K562 (cell line): Measurements from ENCODE around the gene ARAP1. TPM values are rescaled to one million over a fixed set of nuclear protein-coding genes. Genes with fewer than 3 reads are reported as not detected.

Source experiments
- ATAC-seq: fragments of 200-7000 bp; cut with Tn5 transposase; 3 replicates; pipeline ENCODE4 v1.9.1; 2020; ENCODE audit warnings: moderate library complexity
- BruUV-seq: library from RNA; stranded (reverse); fragments of 400-500 nt; replicated peaks from 2 replicates; lab custom pipeline; 2021; lab: Mats Ljungman, UMichigan
- CTCF ChIA-PET: fragments of 300-600 bp; formaldehyde crosslinking; extraction: SDS; loops from one replicate; lab custom pipeline; 2021; ENCODE audit warnings: low intra/inter-chr PET ratio; lab: Yijun Ruan, JAX
- POLR2A ChIA-PET: fragments of 300-600, 350-650 bp; sonication (Branson Sonifier 250); formaldehyde crosslinking; extraction: SDS; loops from one replicate; lab custom pipeline; 2021; ENCODE audit warnings: antibody characterized with exemption, inconsistent platforms; lab: Yijun Ruan, JAX
- DNase-seq, 4 experiments: peaks; one replicate each; pipeline versions ENCODE4 v3.0.0 to v3.0.0-alpha.2; 2011 to 2018; ENCODE audit warnings: low spot score in 3 of 4, mixed read lengths in 3 of 4; ENCODE audit errors: extremely low read depth in 1 of 4
- FAIRE-seq: peaks from 2 replicates; lab custom pipeline; 2011; peaks lifted over from hg19 to GRCh38; lab: Jason Lieb, UNC
- H2AFZ ChIP-seq: 2 replicates; pipeline ENCODE4 v1.6.0; 2011; ENCODE audit warnings: low read depth, low read length, control low read depth, inconsistent platforms
- H3K27ac ChIP-seq: fragments of 200-600 bp; 3 replicates; pipeline ENCODE4 v1.8.0; 2011; ENCODE audit warnings: low read depth, mild to moderate bottlenecking, control low read depth, inconsistent platforms, low read length, moderate library complexity, mixed read lengths; ENCODE audit errors: extremely low read depth
- H3K27me3 ChIP-seq, 2 experiments: fragments of 300-600 bp in 1 of 2; 2 replicates in 1 of 2; 3 replicates in 1 of 2; pipeline versions ENCODE4 v1.6.0 to v1.8.0; 2011; ENCODE audit warnings: inconsistent platforms in 2 of 2, low read length in 2 of 2, mild to moderate bottlenecking in 1 of 2, mixed read lengths in 1 of 2, moderate library complexity in 1 of 2; ENCODE audit not compliant: control insufficient read depth in 2 of 2, insufficient read depth in 2 of 2
- H3K36me3 ChIP-seq: fragments of 300-600 bp; 3 replicates; pipeline ENCODE4 v1.8.0; 2011; ENCODE audit warnings: mild to moderate bottlenecking, low read length, inconsistent platforms; ENCODE audit not compliant: control insufficient read depth, insufficient read depth
- H3K4me1 ChIP-seq, 2 experiments: fragments of 200-600 bp in 1 of 2; replicated peaks in 1 of 2; 2 replicates in 1 of 2; 3 replicates in 1 of 2; pipeline versions ENCODE4 v1.5.1 to v1.8.0; 2011; ENCODE audit warnings: inconsistent platforms in 2 of 2, low read length in 2 of 2, mild to moderate bottlenecking in 1 of 2, mixed read lengths in 1 of 2, moderate library complexity in 1 of 2; ENCODE audit not compliant: control insufficient read depth in 2 of 2, insufficient read depth in 2 of 2
- H3K4me2 ChIP-seq: 2 replicates; pipeline ENCODE4 v1.6.1; 2011; ENCODE audit warnings: low read length, control low read depth, inconsistent platforms, mixed read lengths; ENCODE audit not compliant: insufficient read depth
- H3K4me3 ChIP-seq: fragments of 200-600 bp; sonication (generic), shearing (Covaris generic); 2 replicates; pipeline ENCODE4 v1.5.1; 2016; ENCODE audit warnings: control low read depth, inconsistent platforms
- H3K79me2 ChIP-seq: fragments of 200-600 bp; 3 replicates; pipeline ENCODE4 v1.8.0; 2011; ENCODE audit warnings: low read length, inconsistent platforms; ENCODE audit not compliant: control insufficient read depth, insufficient read depth
- H3K9ac ChIP-seq, 2 experiments: 2 replicates each; pipeline versions ENCODE4 v1.6.0 to v1.6.1; 2011; ENCODE audit warnings: low read depth in 2 of 2, low read length in 2 of 2, control low read depth in 1 of 2, inconsistent platforms in 1 of 2, mild to moderate bottlenecking in 1 of 2, mixed read lengths in 1 of 2; ENCODE audit not compliant: insufficient read depth in 1 of 2
- H3K9me1 ChIP-seq: one replicate; pipeline ENCODE4 v1.6.0; 2011; ENCODE audit warnings: inconsistent platforms, mild to moderate bottlenecking, low read length, moderate library complexity; ENCODE audit not compliant: control insufficient read depth, insufficient read depth
- H3K9me3 ChIP-seq: replicated peaks from 2 replicates; pipeline ENCODE4 v1.5.1; 2011; ENCODE audit warnings: low read depth, low read length, inconsistent platforms; ENCODE audit not compliant: control insufficient read depth, insufficient read depth
- H4K20me1 ChIP-seq: replicated peaks from 2 replicates; pipeline ENCODE4 v1.6.1; 2011; ENCODE audit warnings: low read length, inconsistent platforms, mixed read lengths; ENCODE audit not compliant: control insufficient read depth, insufficient read depth
- BMI1 ChIP-seq: fragments of 150-350 bp; IDR thresholded peaks from 2 replicates; pipeline ENCODE4 v1.6.1; 2014; ENCODE audit warnings: low read length
- CBFA2T2 ChIP-seq: fragments of 450-650 bp; conservative IDR thresholded peaks from 2 replicates; pipeline ENCODE4 v1.6.1; 2017; ENCODE audit warnings: mild to moderate bottlenecking
- HMG20B ChIP-seq: fragments of 250-450 bp; sonication (Bioruptor Pico); IDR thresholded peaks from 2 replicates; pipeline ENCODE4 v1.5.0; 2021; ENCODE audit warnings: mild to moderate bottlenecking
- MGA ChIP-seq: fragments of 450-650 bp; IDR thresholded peaks from 2 replicates; pipeline ENCODE4 v1.6.1; 2016; ENCODE audit warnings: mild to moderate bottlenecking, moderate library complexity
- PKNOX1 ChIP-seq: fragments of 450-650 bp; IDR thresholded peaks from 2 replicates; pipeline ENCODE4 v1.6.1; 2016
- SMARCA5 ChIP-seq: fragments of 450-650 bp; IDR thresholded peaks from 2 replicates; pipeline ENCODE4 v1.6.1; 2016
- TCF7 ChIP-seq: sonication (generic); IDR thresholded peaks from 2 replicates; pipeline ENCODE4 v1.6.1; 2016; ENCODE audit warnings: antibody characterized with exemption, borderline replicate concordance
- ZBTB26 ChIP-seq: fragments of 450-650 bp; formaldehyde crosslinking; IDR thresholded peaks from 2 replicates; pipeline ENCODE4 v1.4.0; 2022; ENCODE audit warnings: missing genetic modification characterization
- ZNF140 ChIP-seq: fragments of 250-450 bp; sonication (Bioruptor Pico); IDR thresholded peaks from 2 replicates; pipeline ENCODE4 v1.8.0; 2021; ENCODE audit warnings: moderate library complexity, mild to moderate bottlenecking, inconsistent platforms
- ZNF766 ChIP-seq: fragments of 200-800 bp; sonication (Bioruptor generic); conservative IDR thresholded peaks from 2 replicates; pipeline ENCODE4 v1.6.1; 2016; ENCODE audit warnings: missing genetic modification characterization, missing compliant biosample characterization
- WGBS: fragments of 100-300 bp; shearing (Covaris generic); methylation state at CpG from one replicate; pipeline ENCODE4 v1.1.6; 2016; ENCODE audit warnings: low coverage, mixed read lengths; ENCODE audit not compliant: insufficient coverage; ENCODE audit errors: missing lambda C conversion rate; 5-methylcytosine and 5-hydroxymethylcytosine counted together
- in situ Hi-C: fragments of 300-500 bp; cut with MboI; formaldehyde crosslinking; loops from 4 replicates; pipeline ENCODE4 v1.15.0; 2018; ENCODE audit warnings: inconsistent platforms, mixed read lengths
- intact Hi-C: fragments of 100-400 bp; cut with micrococcal nuclease; formaldehyde crosslinking; loops from 2 replicates; pipeline ENCODE4 v1.14.2; 2022
- polyA plus RNA-seq, 8 experiments: library from polyadenylated mRNA; depleted of rRNA in 4 of 8; stranded (reverse) in 5 of 8; unstranded in 3 of 8; fragments of >200 nt; fragmentation: Nextera tagmentation in 2 of 8; fragmentation: Illumina TruSeq in 1 of 8; extraction: Ambion mirVana in 2 of 8; extraction: Trizol in 1 of 8; gene quantifications; 2 replicates each; pipeline versions ENCODE4 v1.2.1 to v1.2.3, GENCODE V29; 2011 to 2014; ENCODE audit warnings: inconsistent platforms in 1 of 8, missing spikeins in 1 of 8
- total RNA-seq, 7 experiments: library from RNA; depleted of rRNA in 6 of 7; stranded (reverse); fragments of >200 nt in 6 of 7; fragmentation: Illumina TruSeq in 2 of 7; extraction: Trizol in 2 of 7; gene quantifications; 2 replicates each; pipeline versions ENCODE4 v1.2.1 to v1.2.3, GENCODE V29; 2011 to 2021; ENCODE audit warnings: low replicate concordance in 1 of 7

ARAP1 gene
- total and polyA plus RNA-seq, 9 of the 15 experiments (the other 6 are each of a cell fraction or from before 2014, with no cell fraction given): 0.23 to 67.0 (median 24.6) TPM

DNA sequence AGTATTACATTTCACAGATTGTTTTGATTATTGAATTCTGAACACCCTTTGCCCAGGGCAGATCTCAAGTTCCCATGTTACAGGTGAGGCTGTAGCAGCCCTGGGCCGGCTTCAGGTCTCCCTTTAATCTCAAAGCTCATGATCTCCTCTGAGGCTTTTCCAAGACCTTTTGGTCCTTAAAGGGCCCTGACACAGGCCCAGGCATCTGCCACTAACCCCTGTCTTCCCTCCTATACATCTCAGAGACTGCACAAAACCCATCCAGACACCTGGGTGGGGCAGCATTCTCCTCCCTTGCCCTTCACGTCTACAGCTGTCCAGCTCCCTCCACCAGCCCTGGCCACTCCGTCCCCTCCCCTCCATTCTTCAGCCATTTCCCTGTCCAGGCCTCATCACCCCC, 115.8 kb downstream of the ARAP1 start:
- ChIA-PET CTCF (interaction anchor here (0.7 kb wide), 1 partner anchor 46 kb away, joined by 3 read pairs; no protein-coding TSS in a partner anchor), POLR2A (interaction anchor here (0.6 to 0.8 kb wide), 2 partner anchors 10 kb away, joined by 3 read pairs; no protein-coding TSS in a partner anchor)
- Histone ChIP-seq H3K4me2 (no peak overlapping the region), H4K20me1 (peaks cover 6% of the 10 kb centered on the region; the same call in 1 of the 2 replicates), H3K9ac (no peak overlapping the region), H3K27ac (no peak overlapping the region), H3K9me1 (no peaks in the 10 kb centered on the region), H3K79me2 (no peaks in the 10 kb centered on the region), H3K27me3 (peaks cover 27 to 62% of the 10 kb centered on the region in 2 experiments), H3K4me3 (no peak overlapping the region), H3K4me1 (peaks cover 13 to 21% of the 10 kb centered on the region in 2 experiments), H3K36me3 (no peaks in the 10 kb centered on the region), H3K9me3 (no peaks in the 10 kb centered on the region), H2AFZ (no peak overlapping the region)
- DNase-seq (no peak), FAIRE-seq (no peak), ATAC-seq (no peak)
- in situ Hi-C loops: no loop called here
- WGBS: 6% methylated on average over 2 of the region's 3 CpGs
- intact Hi-C loops: no loop called here
- BruUV-seq: no TSS peak
- no peak for TF ChIP-seq PKNOX1
- TF ChIP-seq TCF7: no peak
- TF ChIP-seq CBFA2T2: no peak
- TF ChIP-seq MGA: no peak
- no peak for TF ChIP-seq BMI1
- no peak for TF ChIP-seq ZBTB26 (CRISPR knock-in tag)
- TF ChIP-seq ZNF140 (CRISPR knock-in tag): no peak
- no peak for TF ChIP-seq ZNF766
- TF ChIP-seq HMG20B (CRISPR knock-in tag): no peak
- TF ChIP-seq SMARCA5: no peak
